H1 (cell line): ENCODE results near the gene DEFB126.

Experiments
- ATF2 ChIP-seq: IDR thresholded peaks from 2 replicates; pipeline ENCODE4 v1.6.1; 2012; ENCODE audit warnings: low read length, inconsistent platforms
- CHD1 ChIP-seq: IDR thresholded peaks from 2 replicates; pipeline ENCODE4 v1.6.1; 2012; ENCODE audit warnings: low read depth, low read length, improper control_type of control experiment
- CTCF ChIP-seq, 3 experiments: IDR thresholded peaks; 1 replicate in 2 of 3; 2 replicates in 1 of 3; pipeline versions ENCODE4 v1.5.1 to v1.6.1; 2011; ENCODE audit warnings: low read length in 3 of 3, mild to moderate bottlenecking in 3 of 3, inconsistent platforms in 2 of 3, low read depth in 1 of 3, moderate library complexity in 1 of 3; ENCODE audit not compliant: insufficient read depth in 1 of 3; ENCODE audit errors: control extremely low read depth in 1 of 3
- MAFK ChIP-seq: IDR thresholded peaks from 2 replicates; pipeline ENCODE4 v1.6.1; 2012; ENCODE audit warnings: low read depth, mild to moderate bottlenecking, improper control_type of control experiment, low read length
- MAX ChIP-seq: IDR thresholded peaks from 2 replicates; pipeline ENCODE4 v1.6.1; 2012; ENCODE audit warnings: inconsistent platforms
- POLR2AphosphoS5 ChIP-seq: IDR thresholded peaks from 2 replicates; pipeline ENCODE4 v1.6.1; 2011; ENCODE audit warnings: low read depth, low read length
- SIN3A ChIP-seq, 2 experiments: IDR thresholded peaks in 1 of 2; conservative IDR thresholded peaks in 1 of 2; 2 replicates each; pipeline ENCODE4 v1.6.1; 2011 to 2012; ENCODE audit warnings: low read length in 2 of 2, improper control_type of control experiment in 1 of 2, low read depth in 1 of 2, mild to moderate bottlenecking in 1 of 2
- SIRT6 ChIP-seq: IDR thresholded peaks from one replicate; pipeline ENCODE4 v1.7.1; 2012; ENCODE audit warnings: low read length, inconsistent platforms
- TCF12 ChIP-seq: IDR thresholded peaks from 2 replicates; pipeline ENCODE4 v1.6.1; 2011; ENCODE audit warnings: low read depth, mild to moderate bottlenecking, low read length
- USF2 ChIP-seq: IDR thresholded peaks from 2 replicates; pipeline ENCODE4 v1.6.1; 2011; ENCODE audit warnings: low read length, improper control_type of control experiment
- YY1 ChIP-seq: IDR thresholded peaks from 2 replicates; pipeline ENCODE4 v1.6.1; 2011; ENCODE audit warnings: low read depth, mild to moderate bottlenecking, low read length

GRCh38 chr20:168876-169275 lies 26.5 kb downstream of the DEFB126 start:
- TF ChIP-seq MAFK: no peak
- TF ChIP-seq ATF2: no peak
- TF ChIP-seq YY1: no peak
- TF ChIP-seq CTCF (IDR thresholded peaks at IDR 0.05; ENCODE audit: control extremely low read depth in 1 of 3, insufficient read depth in 1 of 3, low read depth in 1 of 3, low read length in 3 of 3): no peak
- TF ChIP-seq SIRT6: no peak
- no peak for TF ChIP-seq SIN3A (conservative IDR thresholded peaks at IDR 0.05 in 1 of 2, IDR thresholded peaks at IDR 0.05 in 1 of 2; ENCODE audit: low read depth in 1 of 2, low read length in 2 of 2)
- no peak for TF ChIP-seq CHD1
- no peak for TF ChIP-seq MAX
- TF ChIP-seq POLR2AphosphoS5: no peak
- no peak for TF ChIP-seq TCF12
- TF ChIP-seq USF2: no peak
